ENCODE results near the gene ADGRG6.
"Not testable (repeated sequence)": the region's sequence is repeated elsewhere in the genome, so short reads cannot be mapped to it uniquely, and the experiment has no call there.

ADGRG6 gene

DNA sequence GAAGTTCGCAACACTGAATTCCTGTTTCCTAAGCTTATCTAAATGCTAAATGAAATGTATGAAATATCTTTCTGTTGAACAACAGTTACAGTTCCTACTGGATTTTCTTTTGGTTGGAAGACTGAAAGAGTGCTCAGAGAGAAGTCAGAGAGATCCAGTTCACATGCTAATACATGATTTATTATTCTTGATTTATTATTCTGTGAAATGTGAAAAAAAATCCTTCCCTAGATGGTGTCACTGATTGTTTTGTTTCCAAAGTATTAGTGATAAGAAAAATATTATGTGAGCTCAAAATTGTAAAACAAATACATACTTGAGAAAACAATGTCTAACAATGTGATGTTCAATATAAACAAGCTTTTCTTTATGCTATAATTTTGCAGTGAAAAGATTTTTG is 42.1 kb downstream of the ADGRG6 start:
- DNase-seq (ENCODE audit: low read depth in 4 of 4, low spot score in 1 of 4): no peak

DNA sequence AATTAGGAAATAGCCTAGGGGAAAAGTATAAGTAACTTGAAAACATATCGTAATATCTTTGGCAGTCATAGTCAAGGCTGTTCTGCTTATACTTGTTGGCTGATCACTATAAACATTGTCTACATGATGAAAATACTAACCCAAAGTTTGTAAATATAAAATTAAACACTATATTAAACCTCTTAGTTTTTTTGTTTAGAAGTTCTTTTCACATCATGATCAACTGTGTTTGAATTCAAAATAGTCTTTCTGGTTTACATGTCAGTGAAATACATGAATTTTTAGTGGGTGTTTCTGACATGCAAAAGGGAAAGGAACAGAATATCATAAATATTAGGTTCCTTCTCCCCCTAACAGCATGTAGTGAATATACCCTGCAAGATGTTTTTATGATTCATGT is 43.5 kb downstream of the ADGRG6 start:
- no peak for DNase-seq (ENCODE audit: low read depth in 4 of 4, low spot score in 1 of 4)

DNA sequence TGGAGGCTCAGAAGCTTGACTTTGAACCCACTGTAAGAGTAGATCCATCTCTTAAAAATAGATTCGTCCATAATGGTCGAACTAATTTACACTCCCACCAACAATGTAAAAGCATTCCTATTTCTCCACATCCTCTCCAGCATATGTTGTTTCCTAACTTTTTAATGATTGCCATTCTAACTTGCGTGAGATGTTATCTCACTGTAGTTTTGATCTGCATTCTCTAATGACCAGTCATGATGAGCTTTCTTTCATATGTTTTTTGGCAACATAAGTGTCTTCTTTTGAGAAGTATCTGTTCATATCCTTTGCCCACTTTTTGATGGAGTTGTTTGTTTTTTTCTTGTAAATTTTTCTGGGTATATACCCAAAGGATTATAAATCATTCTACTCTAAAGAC is 44.4 kb downstream of the ADGRG6 start:
- not testable (repeated sequence) for DNase-seq (ENCODE audit: low read depth in 4 of 4, low spot score in 1 of 4)

DNA sequence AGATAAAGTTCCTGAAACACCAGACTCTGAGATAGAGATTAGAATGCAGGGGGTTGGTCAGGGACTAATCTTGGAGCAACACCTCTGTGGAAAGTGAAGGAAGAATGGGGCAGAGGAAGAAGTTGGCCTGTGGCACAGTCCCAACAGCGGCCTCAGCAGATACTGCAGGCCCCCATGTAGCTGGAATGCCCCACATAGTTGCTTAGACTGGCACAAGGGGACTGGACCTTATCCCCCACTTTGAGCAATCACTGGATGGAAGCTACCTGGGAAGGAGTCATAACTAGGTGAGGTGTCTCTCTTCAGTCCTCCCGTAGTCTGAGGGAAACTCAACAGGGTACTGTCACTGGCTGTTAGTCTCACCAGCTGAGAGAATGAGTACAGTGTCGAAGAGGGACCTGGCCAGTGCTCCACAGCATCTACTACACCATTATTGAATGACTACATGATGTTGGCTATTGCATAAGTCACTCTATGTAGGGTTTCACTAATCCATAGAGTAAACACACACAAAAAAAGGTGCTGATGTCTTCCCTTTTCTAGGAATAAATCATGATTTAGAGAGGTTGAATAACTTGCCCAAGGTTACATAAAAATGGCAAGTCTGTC is 47.5 kb downstream of the ADGRG6 start:
- no peak for DNase-seq (ENCODE audit: low read depth in 4 of 4, low spot score in 1 of 4)

DNA sequence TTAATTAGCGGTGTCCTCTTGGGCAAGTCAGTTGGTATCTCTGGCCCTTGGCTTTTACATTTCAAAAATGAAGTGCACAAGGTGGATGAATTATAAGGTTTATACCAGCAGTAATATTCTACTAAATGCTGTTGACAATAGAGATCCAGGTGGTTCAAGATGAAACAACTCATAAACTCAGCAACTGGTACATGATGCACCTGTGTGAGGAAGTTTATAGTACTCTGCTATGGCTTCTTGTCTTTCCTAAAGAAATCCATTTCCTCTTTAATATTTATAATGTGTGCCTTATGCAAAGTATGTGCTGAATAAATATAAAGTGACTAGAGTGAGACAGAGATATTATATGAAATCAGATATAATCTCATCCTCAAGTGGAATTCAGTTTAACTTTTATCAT is 48.5 kb downstream of the ADGRG6 start:
- no peak for DNase-seq (ENCODE audit: low read depth in 4 of 4, low spot score in 1 of 4)

DNA sequence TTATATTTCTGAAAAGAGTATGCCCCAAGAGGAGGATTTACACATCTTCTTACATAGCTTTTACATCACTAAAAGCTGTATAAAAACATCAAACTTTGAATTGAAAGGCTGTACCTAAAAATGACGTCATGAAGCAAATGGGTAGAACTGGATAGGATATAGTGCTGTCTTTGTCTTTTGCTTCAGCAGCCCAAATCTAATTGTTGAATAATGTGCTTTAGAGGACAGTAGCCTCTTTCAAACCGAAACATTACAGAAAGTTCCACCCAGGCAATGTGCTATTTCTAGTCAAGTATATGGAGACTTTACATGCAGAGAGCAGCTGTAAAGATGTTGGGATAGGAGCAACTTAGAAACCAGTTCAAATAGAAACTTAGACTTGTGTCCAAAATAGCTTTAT is 51.9 kb downstream of the ADGRG6 start:
- DNase-seq (ENCODE audit: low read depth in 4 of 4, low spot score in 1 of 4): no peak

DNA sequence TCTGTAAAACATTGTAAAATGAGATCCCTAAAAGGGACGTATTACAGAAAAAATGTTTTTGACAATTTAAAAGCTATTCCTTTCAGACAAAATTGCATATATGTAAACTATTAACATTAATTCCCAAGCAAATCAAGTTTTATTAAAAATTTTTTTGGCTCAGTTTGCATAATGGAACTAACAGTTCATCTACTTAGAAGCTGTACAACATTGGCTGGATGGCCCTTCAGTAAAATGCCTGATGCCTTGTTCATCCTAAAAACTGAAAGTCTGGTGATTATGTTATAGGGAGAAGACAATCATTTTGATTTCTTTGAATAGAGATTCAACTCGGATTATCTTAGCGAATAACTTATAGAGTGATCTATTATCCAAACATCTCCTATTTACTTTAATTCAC is 52.8 kb downstream of the ADGRG6 start:
- no peak for DNase-seq (ENCODE audit: low read depth in 4 of 4, low spot score in 1 of 4)

DNA sequence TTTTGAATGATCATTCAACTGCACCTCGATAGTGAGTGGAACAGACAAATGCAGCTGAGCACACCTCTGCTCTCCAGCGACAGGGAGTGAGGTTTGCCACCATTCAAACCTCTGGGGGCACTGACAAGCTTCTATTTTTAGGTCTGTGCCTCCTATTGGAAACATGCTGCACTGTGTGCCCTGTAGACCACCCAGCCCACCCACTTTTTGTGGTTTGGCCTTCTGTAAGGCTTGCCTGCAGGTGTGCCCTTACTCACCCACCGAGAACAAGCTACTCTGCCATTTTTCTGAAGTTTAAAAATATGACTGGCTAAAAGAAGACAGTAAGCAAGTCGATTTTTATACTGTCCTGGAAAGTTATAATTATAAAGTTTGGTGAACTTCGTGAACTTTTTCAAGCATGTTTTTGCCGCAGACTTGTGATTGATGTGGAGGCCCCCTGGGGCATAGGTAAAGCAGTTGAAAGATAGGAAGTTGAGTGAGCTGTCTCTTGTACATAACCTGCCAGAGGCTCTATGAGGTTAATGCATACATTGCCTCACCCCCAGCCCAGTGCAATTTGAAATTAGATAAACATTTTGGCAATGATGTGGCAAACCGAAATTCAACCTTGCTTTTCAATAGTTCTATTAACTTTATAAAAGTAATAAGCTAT is 53.8 kb downstream of the ADGRG6 start:
- DNase-seq (ENCODE audit: low read depth in 4 of 4, low spot score in 1 of 4): no peak

DNA sequence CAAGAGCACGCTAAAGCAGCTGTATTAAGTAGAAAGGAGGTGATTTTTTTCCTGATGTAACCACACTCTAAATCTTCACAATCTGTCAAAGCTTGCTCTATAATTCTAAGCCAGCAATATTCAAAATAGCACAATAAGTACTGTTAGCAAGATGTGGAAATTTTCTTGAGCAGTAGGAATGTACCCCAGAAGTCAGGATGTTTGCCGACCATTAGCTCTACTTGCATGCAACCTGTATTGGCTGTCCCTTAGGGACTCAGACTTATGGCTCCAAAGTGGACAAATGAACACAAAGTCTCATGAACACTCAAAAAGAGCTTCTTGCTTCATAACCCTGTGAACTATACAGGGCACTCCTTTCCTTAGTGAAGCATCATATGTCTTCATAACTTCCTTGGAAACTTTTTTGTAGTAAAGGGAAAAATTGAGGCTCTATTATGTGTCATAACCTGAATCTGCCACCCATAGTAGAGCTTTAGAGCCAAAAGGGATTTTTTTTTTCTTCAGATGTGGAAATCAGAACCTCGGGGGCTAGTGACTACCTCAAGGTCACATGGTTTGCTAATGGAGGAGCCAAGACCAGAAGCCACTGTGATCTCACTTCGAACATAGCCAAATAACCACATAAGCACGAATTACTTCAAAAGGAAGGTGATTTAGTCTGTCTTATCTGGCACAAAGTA is 54.5 kb downstream of the ADGRG6 start:
- DNase-seq (ENCODE audit: low read depth in 4 of 4, low spot score in 1 of 4): no peak

DNA sequence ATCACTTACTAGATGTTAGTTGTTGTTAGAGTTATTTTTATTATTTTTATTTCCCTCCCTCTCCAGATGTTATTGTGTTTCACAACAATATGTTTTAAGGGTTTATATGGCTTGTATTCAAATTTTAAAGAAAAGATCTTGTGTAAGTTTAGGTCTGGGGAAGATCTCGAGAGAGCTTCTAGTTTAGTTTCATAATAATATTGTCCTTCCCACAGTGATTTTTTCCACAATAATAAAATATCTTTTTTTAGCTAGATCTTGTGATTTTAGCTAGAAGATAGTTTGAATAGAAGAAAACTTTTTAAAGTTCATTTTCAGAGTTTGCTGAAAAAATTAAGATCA is 55.0 kb downstream of the ADGRG6 start:
- no peak for DNase-seq (ENCODE audit: low read depth in 4 of 4, low spot score in 1 of 4)

DNA sequence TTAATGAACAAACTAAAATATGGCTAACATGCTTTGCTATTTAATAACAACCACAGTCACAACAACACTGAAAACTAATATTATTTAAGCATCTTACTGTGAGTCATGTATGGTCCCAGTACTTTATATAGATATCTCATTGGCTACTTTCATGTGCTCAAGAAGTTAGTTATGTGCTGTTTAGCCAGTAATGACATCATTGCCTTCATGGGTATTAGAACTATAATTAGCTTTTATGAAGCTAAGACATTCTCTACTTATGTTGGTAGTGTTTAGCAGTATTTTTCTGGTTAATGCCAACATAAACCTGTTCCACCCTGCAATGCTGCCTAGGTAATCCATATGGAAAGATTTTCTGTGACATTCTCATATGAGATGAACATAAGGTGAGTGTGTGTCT is 56.1 kb downstream of the ADGRG6 start:
- no peak for DNase-seq (ENCODE audit: low read depth in 4 of 4, low spot score in 1 of 4)

DNA sequence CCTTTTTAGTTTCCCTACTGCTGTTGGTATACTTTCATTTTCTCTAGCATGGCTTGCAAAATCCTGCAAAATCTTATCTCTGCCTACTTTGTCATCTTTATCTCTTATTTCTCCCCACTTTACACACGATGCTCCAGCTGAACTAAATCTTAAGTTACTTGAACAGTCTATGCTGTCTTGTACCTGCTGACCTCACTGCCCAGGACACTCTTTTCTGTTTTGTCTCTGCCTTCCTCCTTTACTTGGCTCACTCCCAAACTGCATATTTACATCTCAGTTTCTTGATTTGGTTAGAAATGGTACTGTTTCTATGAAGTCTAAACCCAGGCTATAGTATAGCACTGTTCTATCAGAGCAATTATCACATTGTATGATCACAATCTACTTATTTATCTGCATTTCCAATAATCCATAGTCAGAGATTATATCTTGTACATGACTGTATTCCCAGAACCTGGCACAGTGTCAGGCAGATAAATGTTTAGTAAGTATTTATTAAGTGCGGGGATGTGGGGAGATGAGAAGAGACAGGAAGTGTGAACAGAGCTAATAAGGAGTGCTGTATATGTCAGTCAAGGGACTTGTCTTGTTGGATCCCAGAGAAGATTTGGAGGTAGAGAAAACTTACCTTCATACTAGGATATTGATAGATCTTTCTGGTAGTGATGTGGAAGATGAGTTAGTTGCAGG is 57.6 kb downstream of the ADGRG6 start:
- DNase-seq (ENCODE audit: low read depth in 4 of 4, low spot score in 1 of 4): no peak

DNA sequence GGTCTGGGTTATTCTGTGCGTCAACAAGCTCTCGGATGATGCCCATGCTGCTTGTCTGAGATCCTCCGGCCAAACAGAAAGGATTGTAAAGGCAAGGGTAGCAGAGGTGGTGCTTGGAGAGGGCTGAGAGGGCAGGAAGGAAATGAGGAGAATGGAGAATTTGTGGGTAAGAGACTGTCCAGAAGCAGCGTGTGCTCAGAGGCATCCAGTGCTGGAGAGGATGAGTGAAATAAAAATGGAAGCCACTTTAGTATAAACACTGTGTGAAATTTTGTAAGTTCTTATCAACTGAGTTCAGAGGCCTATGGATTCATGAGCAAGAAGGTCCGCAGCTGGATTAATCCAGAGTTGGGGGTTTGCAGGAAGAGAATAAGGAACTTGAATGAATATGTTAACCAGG is 59.5 kb downstream of the ADGRG6 start:
- DNase-seq (ENCODE audit: low read depth in 4 of 4, low spot score in 1 of 4): no peak

DNA sequence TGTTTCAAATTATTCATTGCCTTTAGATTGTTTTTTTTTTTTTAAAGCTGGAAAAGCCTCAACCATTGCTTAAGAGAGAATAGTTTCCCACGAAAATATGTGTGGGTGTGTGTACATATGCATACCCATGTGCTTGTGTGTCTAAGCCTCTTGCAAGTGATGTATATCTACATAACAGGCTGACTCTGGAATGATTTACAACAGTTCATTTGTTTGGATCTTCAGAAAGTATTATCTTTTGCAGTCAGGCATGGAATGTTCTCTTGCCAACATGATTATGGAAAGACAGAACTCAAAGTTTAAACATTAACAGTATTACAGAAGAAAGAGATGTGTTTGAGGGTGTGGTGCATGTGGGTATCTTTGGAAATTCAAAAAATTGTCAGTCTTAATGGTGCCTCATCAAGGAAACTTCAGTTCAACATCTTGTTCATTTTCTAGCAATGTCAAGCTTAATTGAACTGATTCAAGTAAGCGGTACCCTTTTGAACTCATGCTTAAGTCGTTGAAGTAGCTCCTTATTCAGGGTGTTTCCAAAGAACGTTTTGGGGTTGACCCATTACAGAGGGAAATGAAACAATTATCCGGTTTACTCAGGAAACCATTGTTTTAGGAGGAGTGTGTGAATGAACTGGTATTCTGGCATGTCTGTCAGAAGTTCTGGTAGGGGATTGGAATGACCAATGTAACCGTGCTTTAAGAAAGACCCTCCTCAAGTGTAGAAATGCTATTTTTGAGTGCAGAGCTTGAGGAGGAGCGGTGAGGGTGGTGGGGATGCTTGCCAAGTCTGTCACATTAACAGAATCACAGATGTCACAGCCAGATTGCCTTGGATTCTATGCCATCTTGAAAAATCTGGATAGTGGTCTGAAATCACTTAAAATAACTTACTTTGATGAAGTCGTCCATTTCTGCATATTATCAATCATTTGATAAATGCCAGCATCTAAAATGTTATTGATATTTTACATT is 60.3 kb downstream of the ADGRG6 start:
- no peak for DNase-seq (ENCODE audit: low read depth in 4 of 4, low spot score in 1 of 4)

DNA sequence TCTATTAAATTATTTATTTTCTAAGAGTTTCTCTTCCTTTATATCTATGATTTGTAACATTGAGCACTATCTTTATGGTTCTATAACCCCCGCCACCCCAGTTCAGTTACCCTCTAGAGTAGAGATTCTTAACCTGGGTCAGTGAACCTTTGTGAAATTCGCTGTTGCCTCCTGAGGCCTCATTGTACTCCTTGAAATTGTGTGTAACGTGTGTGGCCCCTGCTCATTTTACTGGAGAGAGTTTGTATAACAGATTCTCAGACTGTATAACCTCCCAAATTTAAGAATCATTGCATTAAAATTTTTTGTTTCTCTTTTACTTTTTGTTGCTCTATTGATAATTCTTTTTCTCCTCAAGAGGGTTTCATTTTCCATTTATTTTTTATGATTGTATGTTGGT is 65.3 kb downstream of the ADGRG6 start:
- no peak for DNase-seq (ENCODE audit: low read depth in 4 of 4, low spot score in 1 of 4)

DNA sequence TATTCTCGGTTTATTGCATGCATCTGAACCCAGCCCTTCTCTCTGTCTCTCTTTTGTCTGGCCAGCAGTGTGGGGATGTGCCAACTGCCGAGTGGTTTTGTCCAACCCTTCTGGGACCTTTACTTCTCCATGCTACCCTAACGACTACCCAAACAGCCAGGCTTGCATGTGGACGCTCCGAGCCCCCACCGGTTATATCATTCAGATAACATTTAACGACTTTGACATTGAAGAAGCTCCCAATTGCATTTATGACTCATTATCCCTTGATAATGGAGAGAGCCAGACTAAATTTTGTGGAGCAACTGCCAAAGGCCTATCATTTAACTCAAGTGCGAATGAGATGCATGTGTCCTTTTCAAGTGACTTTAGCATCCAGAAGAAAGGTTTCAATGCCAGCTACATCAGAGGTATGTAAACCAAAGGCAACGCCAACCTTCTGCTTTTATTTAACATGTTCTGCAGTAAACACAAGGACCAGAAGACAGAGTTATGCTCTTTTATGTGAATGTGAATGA is 65.8 kb downstream of the ADGRG6 start:
- no peak for DNase-seq (ENCODE audit: low read depth in 4 of 4, low spot score in 1 of 4)

DNA sequence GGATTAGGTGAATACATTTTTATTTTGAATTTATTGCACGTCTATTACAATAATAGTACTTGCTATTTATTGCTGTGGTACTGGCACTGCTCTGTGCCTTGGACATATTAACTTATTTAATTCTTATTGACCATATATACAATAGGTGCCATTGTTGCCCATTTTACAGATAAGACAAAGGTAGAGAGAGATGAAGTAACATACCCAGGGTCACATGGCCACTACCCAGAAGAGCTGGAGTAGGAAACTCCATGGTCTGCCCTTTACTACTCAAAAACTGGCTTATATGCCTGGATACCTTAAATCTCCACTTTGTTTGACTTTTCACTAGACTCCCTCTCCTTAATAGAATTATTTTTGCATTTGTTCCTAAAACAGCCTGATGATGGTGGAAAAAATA is 67.5 kb downstream of the ADGRG6 start:
- no peak for DNase-seq (ENCODE audit: low read depth in 4 of 4, low spot score in 1 of 4)

DNA sequence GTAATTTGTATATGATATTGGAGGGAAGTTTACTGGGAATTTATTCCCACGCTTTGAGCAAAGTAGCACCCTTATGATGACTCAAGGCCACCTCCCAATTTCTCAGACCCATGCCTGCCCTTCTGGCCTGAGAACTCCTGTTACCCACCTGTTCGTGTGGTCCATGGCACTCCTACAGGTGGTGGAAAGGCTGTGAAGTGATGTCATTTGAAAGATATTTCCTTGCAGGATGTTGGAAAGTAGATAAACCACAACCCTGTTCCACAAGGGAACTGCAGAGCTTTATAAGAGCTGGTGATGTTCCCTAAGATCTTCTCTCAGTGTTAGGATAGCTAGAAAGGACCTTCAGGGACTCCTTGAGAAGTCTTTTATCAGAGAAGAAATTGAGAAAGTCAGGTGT is 70.5 kb downstream of the ADGRG6 start:
- no peak for DNase-seq (ENCODE audit: low read depth in 4 of 4, low spot score in 1 of 4)

DNA sequence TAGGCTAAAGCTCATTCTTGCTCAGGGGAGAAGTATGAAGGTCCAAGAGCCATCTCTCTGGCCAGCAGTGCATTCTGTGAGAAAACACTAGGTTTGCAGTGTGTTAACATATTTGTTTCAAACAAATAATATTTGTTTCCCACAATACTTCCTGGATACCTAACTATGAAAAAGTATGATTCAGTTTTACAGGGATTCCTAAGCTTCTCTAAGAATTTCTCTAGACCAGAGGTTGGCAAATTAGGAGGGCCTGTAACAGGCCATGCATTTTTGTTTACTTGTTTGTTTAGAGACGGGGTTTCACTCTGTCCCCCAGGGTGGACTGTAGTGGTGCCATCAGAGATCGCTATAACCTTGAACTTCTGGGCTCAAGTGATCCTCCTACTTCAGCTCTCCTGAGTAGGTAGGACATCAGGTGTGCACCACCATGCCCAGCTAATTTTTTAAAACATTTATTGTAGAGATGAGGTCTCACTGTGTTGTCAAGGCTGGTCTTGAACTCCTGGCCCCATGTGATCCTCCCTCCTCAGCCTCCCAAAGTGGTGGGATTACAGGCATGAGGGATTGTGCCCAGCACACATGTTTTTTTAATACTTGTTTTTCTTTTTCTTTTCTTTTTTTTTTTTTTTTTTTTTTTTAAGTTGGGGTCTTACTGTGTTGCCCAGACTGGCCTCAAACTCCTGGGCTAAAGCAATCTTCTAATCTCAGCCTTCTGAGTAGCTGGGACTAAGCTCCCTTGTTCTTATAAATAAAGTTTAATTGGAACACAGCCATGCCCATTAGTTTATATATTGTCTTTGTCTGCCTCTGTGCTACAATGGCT is 71.7 kb downstream of the ADGRG6 start:
- DNase-seq (ENCODE audit: low read depth in 4 of 4, low spot score in 1 of 4): no peak

All from stimulated activated CD4-positive, alpha-beta T cell treated with anti-CD3 and anti-CD28 coated beads, Interleukin-1b, Interleukin-23, amount 100 ng/mL, for 24 hours (primary cell).